Stimulated activated CD8-positive, alpha-beta memory T cell treated with anti-CD3 and anti-CD28 coated beads, Interleukin-4, amount 100 ng/mL, for 1 hour (primary cell): Measurements from ENCODE around the gene ARHGAP15.
A peak's percentile ranks its signal among the peaks of the same experiment; 100 is the strongest.

Experiments used
- DNase-seq, 2 donors: peaks; one replicate each; pipeline ENCODE4 v3.0.0-alpha.2; 2020; ENCODE audit warnings: low read depth in 2 of 2, low spot score in 1 of 2

The ARHGAP15 gene

GRCh38 chr2:143144813-143145455 lies 15.7 kb downstream of the ARHGAP15 start:
- no peak for DNase-seq

DNA sequence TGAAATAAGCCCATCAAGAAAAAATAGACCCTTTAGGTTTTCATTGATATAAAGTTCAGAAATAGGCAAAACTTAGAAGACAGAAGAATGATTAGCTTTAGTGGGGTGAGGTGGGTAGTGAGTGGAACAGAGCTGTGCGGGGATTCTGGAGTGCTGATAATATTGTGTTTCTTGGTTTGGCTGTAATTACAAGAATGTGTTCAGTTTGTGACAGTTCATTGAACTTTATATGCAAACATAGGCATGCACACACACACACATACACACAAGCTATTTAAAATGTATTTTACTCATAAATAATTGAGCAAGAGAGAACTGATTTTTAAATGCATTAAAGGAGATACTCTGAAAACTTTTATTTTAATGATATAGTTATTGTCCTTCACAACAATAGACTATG lies 17.1 kb downstream of the ARHGAP15 start:
- DNase-seq = no peak

DNA sequence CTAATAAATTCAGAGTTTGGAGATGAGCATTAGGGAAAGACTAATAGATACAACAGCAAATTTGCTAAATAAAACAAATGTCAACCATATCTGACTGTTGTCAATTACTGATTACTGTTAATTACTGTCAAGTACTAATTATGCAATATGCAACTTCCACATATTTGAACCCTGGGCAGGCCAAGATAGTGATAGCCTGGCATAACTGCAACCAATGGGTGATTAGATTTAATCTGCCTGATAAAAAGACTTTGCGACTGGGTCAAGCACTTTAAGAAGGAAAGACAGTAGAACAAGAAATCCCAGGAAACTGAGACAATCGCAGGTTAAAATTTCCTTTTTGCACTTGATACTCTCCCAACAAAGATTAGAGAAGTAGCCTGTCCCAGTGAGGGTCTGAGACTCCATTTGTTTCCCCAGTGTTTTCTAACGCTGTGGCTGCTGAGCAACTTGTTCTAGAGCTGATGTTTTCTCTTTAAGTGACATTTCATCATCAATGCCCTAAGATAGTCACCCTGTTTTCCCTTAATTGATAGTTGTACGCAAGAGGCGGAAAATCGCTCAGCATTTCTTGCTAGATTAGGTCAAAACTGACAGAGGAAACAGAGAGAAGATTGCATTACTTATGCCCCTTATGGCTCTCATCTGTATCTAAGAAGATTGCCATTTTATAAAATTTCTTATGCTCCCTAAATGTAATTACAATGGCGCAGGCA lies 17.8 kb downstream of the ARHGAP15 start:
- no peak for DNase-seq

- no peak for DNase-seq
Measured at GRCh38 chr2:143148011-143148410, 18.8 kb downstream of the ARHGAP15 start.

GRCh38 chr2:143148757-143149156 lies 19.5 kb downstream of the ARHGAP15 start:
- DNase-seq = no peak

GRCh38 chr2:143150287-143150686 lies 21.1 kb downstream of the ARHGAP15 start:
- no peak for DNase-seq

- DNase-seq = no peak
Measured at GRCh38 chr2:143151111-143151752, 22.0 kb downstream of the ARHGAP15 start.

- no peak for DNase-seq
Measured at GRCh38 chr2:143152219-143152618, 23.0 kb downstream of the ARHGAP15 start.

- no peak for DNase-seq
Measured at GRCh38 chr2:143152637-143153036, 23.4 kb downstream of the ARHGAP15 start.

GRCh38 chr2:143155661-143156060 lies 26.4 kb downstream of the ARHGAP15 start:
- DNase-seq = no peak

DNA sequence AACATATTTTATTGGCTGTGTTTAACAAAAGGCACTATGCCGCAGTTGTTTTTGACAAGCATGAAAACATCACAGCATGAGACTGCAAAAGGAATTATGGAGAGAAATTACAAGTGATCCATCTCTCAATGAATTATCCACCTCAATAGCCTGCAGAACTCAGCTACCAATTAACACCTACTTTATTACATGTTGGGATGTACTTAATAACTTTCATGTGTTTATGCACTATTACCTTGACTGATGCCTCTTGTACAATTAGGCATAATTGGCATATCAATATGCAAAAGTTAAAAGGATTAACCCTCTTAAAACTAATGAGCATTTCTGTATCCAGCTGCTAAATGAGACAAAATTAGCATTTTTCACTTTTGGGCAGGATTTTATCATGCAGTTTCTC lies 27.8 kb downstream of the ARHGAP15 start:
- DNase-seq = no peak

- DNase-seq = no peak
Measured at GRCh38 chr2:143157418-143157817, 28.2 kb downstream of the ARHGAP15 start.

- DNase-seq = no peak
Measured at GRCh38 chr2:143158098-143158497, 28.9 kb downstream of the ARHGAP15 start.

DNA sequence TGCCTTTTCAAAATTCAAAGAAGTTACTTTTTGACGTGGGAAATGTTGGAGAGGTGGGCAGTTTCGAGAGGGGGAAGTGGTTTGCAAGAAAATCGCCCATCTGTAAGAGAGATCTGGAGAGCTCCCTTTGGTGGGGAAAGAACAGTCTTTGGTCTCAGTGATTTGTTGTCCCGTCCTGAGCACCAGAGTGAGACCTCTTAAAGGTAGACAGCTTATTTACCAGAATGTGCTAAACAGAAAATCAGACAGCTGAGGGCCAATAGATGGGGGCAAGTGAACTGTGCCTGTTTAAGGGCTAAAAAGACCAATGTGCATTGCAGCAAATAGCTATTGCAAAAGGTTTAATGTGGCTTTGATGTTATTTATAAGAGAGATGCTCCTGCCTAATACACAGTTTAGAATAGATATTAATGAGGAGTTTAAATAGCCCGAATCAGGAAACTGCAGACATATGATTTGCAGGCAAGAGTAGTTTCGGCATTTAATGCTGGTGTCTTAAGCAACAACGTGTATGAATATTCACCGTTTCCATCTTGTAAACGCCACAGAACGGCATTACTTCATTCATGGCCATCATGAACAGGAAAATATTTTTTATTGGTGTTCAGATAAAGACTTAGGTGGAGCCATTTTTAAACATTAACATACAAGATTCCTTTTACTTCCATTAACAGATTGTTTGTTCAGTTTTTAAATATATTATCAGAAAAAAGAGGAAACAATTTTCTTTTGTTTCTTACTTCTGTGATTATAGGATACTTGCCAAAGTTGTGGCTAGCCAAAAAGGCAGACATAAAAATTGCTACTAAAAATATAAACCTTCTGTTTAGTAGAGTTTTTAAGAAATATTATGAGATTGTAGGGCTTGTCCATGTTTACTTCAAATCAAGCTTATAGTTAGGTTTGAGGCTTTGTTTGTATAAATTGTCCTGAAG lies 29.6 kb downstream of the ARHGAP15 start:
- no peak for DNase-seq

DNA sequence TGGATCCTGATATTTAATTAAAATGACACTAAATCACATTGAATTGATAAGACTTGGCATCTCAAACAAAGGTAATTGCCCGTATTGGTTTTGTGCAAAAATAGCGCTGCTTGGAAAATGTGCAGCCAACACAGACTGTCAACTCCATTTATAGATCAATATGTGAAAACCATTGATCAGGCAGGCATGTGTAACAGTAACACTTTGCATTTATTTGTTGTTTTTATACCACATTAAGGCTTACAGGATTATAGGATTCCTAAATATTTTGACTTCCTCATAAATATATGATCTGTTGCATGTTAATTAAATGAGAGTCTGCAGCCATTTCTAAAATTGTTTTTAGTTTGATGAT lies 30.2 kb downstream of the ARHGAP15 start:
- DNase-seq = no peak

DNA sequence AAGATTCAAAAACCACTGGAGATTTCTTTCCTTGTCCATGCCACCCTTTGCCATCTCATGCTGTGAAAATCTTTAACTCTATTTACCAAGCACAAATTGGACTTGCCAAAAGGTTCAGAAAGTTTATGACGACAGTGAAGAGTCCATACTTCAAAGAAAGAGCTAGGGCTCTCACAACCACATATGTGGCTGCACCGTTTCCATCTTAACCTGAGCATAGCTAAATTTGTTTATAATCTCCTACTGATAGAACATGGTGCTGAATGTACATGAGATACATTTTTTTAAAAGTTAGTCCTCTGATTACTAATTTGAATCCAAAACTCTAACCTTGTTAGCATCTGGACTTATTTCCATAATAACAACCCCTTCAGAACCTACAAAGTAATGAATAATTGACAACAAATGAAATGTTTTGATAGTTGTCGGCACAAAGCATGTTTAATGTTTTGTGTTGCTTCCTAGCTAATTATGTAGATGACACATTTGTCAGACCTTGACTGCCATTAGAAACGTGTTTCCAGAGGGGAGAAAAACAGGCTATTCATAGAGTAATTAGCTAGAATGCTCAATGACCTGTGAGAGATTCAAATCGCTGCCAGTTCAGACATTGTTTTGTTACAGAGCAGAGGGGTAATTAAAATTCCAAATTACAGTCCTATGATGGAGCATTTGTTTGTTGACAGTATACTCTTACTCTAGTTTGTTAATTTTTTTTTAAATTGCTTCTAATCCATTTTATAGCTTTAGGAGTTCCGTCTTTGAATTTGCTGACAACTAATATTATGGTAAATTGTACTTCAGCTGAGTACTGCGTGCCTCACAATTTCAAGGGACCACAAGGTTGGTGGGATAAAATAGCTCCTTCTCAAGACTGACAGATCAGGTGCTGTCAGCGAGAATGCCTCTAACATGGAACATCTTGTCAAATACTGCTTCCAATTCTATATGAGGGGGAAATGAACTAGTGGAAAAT lies 31.8 kb downstream of the ARHGAP15 start:
- no peak for DNase-seq

DNA sequence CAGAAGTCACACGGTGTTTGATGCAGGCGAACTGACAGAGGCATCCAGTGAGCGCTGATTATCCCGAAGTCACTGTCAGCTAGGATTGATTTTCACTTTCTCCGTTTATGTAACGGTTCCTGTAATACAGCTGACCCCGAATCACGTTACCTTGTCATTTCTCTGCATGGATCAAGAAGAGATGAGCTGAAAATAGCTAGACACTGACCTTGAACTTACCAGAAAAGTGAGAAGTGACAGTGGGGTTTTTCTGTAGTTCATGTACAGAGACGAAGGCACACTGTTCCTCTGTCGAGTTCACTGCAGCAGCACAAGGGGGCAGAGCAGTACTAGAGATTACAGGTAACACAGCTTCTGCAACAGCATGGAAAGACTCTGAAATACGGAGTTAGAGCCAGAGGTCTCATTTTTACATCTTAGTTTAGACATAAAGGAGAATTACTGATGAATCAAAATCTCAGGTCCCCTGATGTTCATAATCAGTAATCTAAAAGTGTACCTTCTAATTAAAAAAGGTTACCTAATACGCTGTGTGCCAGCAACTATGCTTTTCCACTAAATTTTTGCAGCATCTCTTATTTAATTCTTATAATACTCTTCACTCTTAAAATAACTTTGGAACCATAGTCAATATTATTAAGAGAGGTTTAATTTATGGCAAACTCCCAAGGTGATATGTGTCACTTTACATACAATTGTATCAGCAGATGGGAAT lies 33.1 kb downstream of the ARHGAP15 start:
- peak in 1 of 2 donors; percentile 16 for DNase-seq

DNA sequence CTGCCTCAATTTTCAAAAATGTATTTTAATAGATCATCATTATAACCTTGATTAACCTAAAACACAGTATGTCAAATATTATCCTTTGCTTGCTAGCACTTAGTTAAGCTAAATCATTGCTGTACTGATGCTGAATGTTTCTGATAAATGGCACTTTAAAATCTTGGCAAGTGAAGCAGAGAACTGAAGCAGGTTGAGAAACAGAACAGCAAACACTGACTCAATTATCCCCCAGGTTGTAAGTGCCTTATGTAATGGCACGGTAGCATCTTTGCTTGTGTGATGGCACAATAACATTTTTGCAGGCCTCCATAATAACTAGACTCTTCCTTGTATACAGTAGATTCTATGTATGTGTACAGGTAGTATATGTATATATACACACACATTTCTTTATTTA lies 33.8 kb downstream of the ARHGAP15 start:
- no peak for DNase-seq

DNA sequence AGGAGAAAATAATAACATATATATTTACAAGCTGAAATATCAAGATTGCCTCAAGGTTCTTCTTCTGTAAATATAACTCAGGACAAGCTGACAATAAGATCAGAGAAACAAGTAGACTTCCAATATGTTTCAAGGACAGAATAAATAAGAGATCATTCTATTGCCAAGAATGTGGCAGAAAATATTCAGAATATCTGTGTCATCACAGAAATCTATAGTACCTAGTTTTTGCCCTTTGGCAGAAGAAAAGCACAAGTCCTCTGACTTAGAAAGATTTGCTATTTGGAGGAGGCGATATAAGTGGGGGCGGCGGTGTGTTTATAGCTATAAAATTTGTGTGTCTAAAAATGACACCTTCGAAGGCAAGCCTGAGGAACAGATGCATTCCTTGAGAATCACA lies 34.3 kb downstream of the ARHGAP15 start:
- no peak for DNase-seq

GRCh38 chr2:143165291-143165690 lies 36.1 kb downstream of the ARHGAP15 start:
- no peak for DNase-seq
